ENCODE measurements around the gene CEP20.

CEP20 gene

DNA sequence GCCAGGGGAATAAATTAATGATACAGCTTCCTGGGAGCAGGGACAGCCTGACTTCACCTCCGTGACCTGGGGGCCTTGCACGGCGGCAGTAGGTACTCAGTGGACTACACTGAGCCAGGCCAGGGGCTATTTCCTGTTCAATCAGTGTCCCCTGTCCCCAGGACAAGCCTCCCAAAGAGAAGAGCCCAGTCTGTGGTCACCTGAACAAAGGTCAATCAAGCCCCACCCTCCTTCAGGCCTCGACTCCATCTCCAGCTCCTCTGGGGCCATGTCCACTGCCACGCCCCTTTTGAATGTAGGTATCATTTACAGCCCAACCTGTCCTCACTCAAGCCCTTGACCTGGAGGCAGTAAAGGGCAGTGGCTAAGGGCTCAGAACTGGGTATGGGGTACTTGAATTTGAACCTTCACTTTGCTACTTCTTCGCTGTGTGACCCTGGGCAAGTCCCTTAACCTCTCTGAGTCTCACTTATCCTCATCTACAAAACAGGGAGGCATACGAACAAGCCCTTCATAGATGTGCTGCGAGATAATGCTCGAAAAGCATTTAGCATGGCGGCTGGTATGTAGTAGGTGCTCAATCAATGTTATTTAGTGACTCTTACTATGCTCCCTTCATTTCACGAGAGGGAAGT is 60.6 kb downstream of the CEP20 start:
- DNase-seq, result no peak

DNA sequence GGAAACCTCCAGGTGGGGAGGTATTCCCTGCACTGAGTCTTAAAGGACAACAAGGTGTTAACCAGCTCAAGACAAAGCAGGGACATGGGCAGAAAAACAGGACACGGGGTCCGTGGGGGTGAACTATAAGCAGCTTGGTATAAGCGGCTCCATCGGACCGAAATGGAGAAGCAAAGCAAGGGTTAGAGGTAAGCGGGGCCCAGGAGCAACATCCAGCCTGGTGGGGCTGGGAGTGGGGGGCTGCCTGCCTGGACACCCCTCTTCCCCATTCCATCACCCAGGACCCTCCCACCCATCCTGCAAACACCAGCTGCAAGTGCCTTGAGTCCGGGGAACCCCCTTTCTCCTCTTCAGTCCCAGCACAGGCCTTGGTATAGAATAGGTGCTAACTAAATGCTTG is 61.1 kb downstream of the CEP20 start:
- no peak for DNase-seq

DNA sequence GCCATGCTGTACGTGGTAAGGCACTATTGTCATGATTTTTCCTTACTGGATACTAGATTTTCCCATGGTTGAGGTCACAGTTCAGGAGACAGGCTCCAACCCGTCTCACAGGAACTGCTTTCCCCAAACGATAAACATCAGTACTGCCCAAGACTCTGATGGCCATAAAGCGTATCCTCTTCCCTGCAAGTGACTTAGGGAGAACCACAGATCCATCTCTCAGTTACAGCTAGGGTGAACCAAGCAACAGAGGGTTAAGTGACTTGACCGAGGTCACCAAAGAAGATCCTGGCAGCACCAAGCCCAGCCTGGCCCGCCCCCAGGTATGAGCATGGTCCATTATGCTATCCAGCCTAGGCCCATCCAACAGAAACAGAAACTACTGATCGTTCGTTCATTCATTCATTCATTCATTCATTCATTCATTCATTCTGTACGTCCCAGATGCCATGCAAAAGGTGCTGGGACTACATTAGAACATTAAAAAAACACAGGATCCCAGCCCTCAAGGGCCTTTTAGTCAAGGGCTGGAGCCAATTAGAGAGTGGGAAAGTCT is 62.6 kb downstream of the CEP20 start:
- DNase-seq, result no peak

GRCh38 chr16:15822957-15823356 is 65.4 kb downstream of the CEP20 start:
- no peak for DNase-seq

- DNase-seq, result no peak
These were observed 67.6 kb downstream of the CEP20 start for GRCh38 chr16:15820837-15821236.

GRCh38 chr16:15819046-15819445 is 69.4 kb downstream of the CEP20 start:
- DNase-seq, result no peak

DNA sequence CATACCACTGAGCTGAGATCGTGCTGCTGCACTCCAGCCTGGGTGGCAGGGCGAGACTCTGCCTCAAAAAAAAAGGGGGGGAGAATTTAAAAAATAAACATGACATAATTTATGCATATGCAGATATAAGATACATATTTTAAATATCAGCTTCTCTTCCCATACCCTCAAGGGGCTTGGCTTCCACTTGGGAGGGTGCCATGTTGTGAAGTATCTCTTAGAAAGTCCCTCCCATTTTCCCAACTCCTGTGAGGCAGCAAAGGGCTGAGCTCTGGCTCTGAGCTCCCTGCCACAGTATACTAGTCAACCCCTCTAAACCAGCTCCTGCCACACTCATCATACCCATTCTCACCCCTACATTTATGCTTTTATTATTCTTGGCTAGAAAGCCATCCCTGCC is 71.0 kb downstream of the CEP20 start:
- DNase-seq, result no peak

- DNase-seq, result no peak
These were observed 72.2 kb downstream of the CEP20 start for GRCh38 chr16:15816228-15816627.
